PC-3 (cell line): ENCODE data around the gene GATA3.

ENCODE experiments used
- EZH2 ChIP-seq: fragments of 300-600 bp; sonication (generic); IDR thresholded peaks from one replicate; pipeline ENCODE4 v1.6.1; 2017; ENCODE audit warnings: antibody characterized with exemption, mild to moderate bottlenecking, low read length; ENCODE audit not compliant: unreplicated experiment
- TF ChIP-seq, protein P1 (sequence below): fragments of 300-600 bp; sonication (generic); conservative IDR thresholded peaks from 2 replicates; pipeline ENCODE4 v1.5.1; 2017; ENCODE audit warnings: antibody characterized with exemption, low read depth, mild to moderate bottlenecking, low read length

DNA sequence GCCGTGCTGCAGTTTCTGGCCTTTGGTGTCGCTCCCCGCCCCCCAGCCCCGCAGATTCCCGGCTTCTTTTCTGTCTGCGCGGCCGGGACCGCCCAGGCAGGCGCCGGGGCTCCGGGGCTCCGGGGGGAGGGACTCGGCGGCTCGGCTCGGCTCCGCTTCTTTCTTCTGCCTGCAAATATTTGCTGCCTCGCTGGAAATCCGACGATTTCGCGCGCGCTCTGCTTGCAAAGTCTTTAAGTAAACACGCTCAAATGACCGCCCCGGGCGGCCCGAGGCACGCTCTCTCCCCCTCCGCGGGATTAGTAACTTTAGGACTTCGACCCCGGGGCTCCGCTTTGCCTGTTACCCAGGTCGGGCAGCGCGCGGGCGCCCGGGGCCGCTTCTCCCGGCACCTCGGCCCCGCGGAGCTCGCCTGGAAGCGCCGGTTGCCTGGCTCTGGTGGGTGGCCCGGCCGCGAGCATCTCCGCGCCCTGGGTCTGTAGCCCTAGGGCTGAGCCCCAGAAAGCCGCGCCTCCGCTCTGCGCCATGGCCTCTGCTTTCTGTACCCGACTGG is 3.9 kb upstream of the GATA3 start:
- TF ChIP-seq, protein P1, sequence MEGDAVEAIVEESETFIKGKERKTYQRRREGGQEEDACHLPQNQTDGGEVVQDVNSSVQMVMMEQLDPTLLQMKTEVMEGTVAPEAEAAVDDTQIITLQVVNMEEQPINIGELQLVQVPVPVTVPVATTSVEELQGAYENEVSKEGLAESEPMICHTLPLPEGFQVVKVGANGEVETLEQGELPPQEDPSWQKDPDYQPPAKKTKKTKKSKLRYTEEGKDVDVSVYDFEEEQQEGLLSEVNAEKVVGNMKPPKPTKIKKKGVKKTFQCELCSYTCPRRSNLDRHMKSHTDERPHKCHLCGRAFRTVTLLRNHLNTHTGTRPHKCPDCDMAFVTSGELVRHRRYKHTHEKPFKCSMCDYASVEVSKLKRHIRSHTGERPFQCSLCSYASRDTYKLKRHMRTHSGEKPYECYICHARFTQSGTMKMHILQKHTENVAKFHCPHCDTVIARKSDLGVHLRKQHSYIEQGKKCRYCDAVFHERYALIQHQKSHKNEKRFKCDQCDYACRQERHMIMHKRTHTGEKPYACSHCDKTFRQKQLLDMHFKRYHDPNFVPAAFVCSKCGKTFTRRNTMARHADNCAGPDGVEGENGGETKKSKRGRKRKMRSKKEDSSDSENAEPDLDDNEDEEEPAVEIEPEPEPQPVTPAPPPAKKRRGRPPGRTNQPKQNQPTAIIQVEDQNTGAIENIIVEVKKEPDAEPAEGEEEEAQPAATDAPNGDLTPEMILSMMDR = no peak
- no peak for TF ChIP-seq EZH2
